ENCODE measurements around the gene PSG3.
"Not testable (repeated sequence)": the region's sequence is repeated elsewhere in the genome, so short reads cannot be mapped to it uniquely, and the experiment has no call there.

GRCh38 chr19:42767319-42767718 is 27.0 kb upstream of the PSG3 start:
- peak in 4 of 12 donors; percentile 18 to 36 (median 22) for TF ChIP-seq CTCF (IDR thresholded peaks at IDR 0.05)
- not testable (repeated sequence) for TF ChIP-seq POLR2A (IDR thresholded peaks at IDR 0.05)

Measured in heart left ventricle (tissue), 13 donors.